Gastrocnemius medialis (tissue), 4 donors: ENCODE results near the gene NAV2.

ENCODE experiments used
- POLR2A ChIP-seq, 2 donors: fragments of 450-650 bp; IDR thresholded peaks; one replicate each; pipeline ENCODE4 v1.6.1; 2017; ENCODE audit warnings: antibody characterized with exemption in 2 of 2, mild to moderate bottlenecking in 2 of 2, moderate library complexity in 2 of 2
- TF ChIP-seq, protein P1 (sequence below), 5 experiments: fragments of 450-650 bp in 3 of 5; fragments of 200-600 bp in 2 of 5; sonication (generic) in 2 of 5; IDR thresholded peaks in 4 of 5; conservative IDR thresholded peaks in 1 of 5; 1 replicate in 4 of 5; 2 replicates in 1 of 5; pipeline ENCODE4 v1.5.1; 2016 to 2019; ENCODE audit warnings: antibody characterized with exemption in 5 of 5, mild to moderate bottlenecking in 3 of 5, moderate library complexity in 3 of 5

DNA sequence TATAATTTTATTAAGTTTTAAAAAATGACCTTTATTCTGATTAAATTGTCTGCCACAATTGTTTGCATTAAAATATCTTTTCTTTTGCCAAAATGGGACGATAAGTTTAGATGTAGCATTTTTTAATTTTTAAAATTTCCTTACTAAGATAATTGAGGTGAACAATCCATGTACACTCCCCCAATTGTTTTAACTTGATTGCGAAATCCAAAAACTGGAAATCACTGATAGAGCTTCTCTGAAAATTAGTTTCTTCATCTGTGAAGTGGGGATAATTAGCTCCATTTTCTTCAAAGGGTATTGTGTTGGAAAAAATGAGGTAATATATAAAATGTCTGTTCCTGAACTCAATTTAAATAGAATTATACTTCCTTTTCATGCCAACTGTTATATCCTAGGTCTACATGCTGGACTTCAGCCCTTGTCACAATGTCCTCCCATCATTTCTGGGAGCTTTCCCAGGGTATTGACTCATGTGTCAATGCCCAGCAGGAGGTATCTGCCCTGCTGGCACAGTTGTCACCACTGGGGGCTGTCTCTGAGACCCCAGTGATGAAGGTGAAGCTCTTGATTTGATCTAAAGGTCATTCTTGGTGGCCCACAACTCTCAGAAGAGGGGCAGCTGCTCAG is 28.7 kb upstream of the NAV2 start:
- TF ChIP-seq, protein P1, sequence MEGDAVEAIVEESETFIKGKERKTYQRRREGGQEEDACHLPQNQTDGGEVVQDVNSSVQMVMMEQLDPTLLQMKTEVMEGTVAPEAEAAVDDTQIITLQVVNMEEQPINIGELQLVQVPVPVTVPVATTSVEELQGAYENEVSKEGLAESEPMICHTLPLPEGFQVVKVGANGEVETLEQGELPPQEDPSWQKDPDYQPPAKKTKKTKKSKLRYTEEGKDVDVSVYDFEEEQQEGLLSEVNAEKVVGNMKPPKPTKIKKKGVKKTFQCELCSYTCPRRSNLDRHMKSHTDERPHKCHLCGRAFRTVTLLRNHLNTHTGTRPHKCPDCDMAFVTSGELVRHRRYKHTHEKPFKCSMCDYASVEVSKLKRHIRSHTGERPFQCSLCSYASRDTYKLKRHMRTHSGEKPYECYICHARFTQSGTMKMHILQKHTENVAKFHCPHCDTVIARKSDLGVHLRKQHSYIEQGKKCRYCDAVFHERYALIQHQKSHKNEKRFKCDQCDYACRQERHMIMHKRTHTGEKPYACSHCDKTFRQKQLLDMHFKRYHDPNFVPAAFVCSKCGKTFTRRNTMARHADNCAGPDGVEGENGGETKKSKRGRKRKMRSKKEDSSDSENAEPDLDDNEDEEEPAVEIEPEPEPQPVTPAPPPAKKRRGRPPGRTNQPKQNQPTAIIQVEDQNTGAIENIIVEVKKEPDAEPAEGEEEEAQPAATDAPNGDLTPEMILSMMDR (IDR thresholded peaks at IDR 0.05 in 4 of 5, conservative IDR thresholded peaks at IDR 0.05 in 1 of 5) = no peak
- no peak for TF ChIP-seq POLR2A (IDR thresholded peaks at IDR 0.05)
